HG03354 (cell line): ENCODE results near the gene QRICH2.
A peak's percentile ranks its signal among the peaks of the same experiment; 100 is the strongest.

Experiments
- ATAC-seq: cut with Tn5 transposase; IDR thresholded peaks from one replicate; pipeline ENCODE4 v1.9.1; 2021; ENCODE audit warnings: mild to moderate bottlenecking; ENCODE audit not compliant: unreplicated experiment, poor library complexity, severe bottlenecking

Gene QRICH2

DNA sequence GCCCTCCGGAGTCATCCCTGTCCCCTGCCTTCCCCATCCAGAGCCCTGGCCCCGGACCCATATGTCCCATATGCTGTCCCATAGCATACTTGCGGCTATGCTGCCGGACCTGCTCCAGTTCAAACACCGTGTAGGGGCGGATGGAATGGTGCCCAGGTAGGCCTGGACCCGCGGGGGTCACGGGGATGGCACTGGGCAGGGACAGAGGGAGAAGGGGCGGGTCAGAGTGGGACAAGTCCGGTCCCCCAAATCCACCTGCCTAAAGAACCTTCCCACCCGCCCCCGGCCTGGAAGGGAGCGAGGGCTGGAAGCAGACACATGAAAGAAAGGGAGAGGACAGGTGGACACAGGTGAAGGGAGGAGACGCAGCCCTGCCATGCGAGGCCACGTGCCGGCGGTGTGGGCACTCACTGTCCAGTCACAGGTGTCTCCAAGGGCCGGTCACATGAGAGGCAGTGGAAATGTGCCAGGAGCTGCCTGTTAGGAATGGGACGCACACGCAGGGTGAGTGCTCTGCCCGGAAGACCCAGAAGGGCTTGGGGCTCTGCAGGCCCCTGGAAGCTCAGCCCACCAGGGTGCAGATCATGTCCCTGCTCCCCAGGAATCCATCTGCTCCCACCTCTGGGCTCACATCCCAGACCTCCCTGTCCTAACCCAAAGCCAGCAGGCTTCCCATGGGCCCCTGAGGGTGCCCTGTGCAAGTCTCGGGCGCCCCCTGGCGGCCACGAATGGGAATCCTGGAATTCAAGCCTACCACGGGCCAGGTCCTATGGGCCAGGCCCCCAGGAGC is 28.9 kb downstream of the QRICH2 start:
- ATAC-seq, result no peak

- no peak for ATAC-seq
Observed at GRCh38 chr17:76278268-76278908, 29.7 kb downstream of the QRICH2 start.

GRCh38 chr17:76277300-76278267 is 30.5 kb downstream of the QRICH2 start:
- no peak for ATAC-seq

DNA sequence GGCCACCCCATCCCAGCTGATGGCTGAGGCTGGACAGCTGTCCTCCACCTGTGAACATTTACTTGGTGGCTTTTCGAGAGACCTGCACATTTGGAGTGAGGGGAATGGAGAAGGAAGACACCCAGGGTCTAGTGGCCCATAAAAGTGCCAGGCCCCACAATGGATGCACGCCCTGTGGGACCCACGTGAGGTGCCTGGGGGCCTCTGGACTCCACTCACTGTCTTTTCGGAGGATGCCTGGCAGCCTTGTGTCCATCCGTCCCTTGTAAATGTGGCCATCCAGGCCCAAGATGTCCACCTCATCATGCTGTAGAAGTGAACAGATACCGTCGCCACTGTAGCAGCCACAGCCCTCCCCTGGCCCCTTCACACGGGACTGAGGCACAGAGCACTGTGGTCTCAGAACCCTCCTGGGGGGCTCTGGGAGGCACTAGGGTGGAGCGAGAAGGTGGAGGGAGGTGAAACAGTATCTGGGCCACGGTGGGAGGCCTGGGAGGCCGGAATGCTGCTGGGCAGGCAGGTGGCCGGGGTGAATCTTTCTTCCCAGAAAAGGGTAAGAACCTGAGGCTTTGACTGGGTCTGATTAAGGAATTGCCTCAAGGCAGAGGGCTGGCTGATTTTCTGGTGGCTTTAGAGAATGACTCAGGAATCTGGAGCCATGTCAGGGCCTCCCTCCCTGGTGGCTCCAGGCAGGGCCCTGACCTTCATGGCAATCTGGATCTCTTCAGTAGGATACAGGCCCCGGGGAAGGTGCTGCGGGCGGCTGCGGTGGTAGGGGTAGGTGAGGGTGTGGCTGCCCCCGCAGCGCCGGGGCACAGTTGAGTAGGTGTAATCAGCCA is 31.4 kb downstream of the QRICH2 start:
- no peak for ATAC-seq

- no peak for ATAC-seq
Observed at GRCh38 chr17:76276069-76276431, 32.0 kb downstream of the QRICH2 start.

DNA sequence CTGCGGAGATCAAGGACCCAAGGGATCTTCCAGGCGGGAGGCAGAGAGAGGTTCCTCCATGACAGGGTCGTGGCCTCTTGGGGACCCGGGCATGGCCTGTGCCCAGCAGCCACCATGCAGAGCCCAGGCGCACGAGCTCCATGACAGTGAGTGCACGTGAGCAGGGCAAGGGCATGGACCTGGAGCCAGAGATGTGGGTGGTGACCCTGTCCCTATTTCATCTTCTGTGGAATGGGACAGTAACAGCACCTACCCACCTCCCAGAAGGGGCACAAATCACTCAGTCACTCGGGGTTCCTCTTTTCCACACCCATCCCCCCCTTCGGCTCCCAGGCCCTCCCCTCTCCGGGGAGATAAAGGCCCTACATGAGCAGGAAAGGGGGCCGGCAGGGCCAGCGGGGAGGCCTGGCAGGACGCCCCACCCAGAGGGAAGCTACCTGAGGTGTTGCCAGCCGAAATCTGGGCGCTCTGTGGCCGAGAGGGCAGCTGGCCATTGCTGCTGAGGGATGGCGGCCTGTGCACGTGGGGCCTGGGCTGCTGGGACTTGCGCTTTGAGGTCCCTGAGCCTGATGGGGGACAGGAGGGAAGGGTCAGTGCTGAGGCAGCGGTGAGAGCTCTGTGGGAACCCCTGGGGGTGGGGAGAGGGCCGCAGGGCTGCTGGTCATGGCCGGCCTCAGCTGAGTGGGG is 32.6 kb downstream of the QRICH2 start:
- ATAC-seq, result no peak

DNA sequence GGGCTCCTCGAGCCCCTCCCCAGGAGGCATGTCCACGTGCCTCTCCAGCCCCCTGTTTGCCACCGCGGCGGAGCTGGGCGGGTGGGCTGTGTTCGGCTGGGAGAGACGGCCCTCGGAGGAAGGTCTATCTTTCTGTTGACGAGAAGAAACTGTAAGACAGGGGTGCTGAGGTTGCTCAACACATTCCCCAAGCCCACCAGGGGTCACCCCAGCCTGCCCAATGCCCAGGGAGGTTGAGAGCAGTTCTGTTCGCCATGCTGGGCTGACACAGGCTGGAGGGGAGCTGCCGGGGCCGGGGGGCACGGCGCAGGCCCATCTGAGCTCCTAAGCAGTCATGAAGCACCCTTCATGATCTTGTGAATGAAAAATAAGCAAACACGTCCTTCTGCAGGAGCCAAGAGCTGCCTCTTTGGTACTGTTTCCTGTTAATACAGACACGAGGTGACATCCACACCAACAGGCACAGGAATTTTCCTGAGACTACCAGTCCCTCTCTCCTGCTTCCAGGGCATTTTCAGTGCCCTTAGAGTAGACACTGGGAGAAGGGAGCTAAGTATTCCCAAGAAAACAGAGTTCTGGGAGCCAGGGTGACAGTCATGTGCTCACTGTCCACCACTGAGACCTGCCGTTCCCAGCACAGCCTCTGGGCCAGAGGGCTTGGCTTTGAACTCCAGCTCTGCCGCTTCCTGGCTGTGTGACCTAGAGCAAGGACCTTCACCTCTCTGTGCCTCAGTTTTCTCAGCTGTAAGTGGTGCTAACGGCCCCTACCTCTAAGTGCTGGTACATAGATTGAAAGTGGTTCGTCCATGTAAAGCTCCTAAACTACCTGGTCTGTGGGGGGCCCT is 33.7 kb downstream of the QRICH2 start:
- no peak for ATAC-seq

- ATAC-seq, result no peak
Observed at GRCh38 chr17:76273445-76274111, 34.5 kb downstream of the QRICH2 start.

DNA sequence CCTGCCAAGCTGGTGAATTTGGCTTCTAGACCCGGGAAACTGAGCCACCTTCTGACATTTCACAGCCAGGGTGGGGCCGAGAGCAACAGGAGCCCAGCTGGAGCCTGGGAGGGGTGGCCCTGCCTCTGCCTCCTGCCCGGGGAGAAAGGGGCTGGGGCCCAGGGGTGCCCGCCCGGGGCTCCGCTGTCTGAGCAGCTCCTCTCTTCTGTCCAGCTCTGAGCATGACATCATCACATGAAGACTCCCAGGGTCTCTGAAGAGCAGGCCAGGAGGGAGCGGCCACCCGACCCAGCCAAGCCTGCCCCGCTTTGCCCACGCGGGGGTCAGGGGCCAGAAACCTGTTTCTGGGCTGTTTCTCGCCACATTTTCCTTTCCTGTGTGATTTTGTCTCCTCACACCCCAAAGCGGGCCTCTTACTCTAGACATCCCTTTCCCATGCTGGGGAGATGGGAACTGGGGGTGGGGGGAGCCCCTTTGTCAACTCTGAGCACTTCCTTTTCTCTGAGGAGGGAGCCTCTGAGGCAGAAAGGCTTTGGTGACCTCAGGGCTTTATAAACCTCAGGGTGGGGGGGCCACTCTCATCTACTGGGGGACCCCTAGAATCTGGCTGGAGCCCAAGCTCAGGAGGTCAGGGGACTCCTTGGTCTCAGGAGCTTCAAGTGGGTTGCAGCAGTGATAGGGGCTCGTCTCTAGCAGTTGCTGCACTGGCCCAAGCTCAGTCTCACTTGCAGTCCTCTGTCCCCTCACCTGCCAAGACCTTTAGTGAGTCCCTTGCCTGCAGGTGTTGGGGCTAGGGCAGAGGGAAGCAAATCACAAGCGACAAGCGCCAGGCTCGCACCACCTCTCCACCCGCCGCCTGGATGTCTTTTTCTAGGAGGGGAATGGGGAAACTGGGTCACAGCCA is 35.3 kb downstream of the QRICH2 start:
- ATAC-seq, result peak; percentile 20

DNA sequence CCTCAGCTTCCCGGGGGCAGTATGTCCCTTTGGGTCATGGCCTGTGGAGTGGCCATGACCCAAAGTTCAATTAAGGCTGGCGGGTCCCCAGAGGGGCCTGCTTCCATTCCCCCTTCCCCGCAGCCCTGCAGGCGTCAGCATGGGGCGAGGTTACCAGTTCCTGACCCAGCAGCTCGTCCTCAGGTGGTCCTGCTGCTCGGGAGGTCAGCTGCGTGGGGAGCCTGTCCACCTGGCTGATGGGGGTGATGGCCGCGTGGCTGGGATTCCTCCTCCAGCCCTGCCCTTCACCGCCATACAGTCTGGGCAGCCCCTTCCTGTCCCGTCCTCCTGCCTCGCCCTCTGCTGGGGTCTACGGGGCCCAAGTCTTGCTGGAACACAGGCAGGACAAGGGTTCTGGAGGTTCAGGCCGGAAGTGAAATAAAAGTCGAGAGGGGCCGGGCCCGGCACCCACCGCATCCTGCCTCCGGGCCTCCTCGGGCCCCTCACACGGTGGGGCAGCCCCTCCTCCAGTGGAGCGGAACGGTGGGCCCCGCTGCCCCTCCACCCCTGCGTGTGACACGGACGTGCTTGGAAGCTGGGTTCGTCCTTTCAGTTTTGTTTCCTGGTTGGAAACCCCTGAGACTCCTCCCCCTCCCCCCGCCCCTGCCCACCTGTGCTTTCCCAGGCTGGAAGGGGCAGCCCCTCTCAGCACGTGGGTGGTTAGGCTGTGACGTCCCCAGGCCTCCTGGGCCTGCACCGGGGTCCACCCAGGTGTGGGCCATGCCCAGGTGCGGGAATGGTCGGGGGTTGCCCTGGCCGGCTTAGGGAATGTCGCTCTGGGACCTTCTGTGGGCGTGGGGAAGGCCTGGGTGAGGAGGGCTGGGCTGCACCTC is 36.2 kb downstream of the QRICH2 start:
- peak; percentile 54 for ATAC-seq

DNA sequence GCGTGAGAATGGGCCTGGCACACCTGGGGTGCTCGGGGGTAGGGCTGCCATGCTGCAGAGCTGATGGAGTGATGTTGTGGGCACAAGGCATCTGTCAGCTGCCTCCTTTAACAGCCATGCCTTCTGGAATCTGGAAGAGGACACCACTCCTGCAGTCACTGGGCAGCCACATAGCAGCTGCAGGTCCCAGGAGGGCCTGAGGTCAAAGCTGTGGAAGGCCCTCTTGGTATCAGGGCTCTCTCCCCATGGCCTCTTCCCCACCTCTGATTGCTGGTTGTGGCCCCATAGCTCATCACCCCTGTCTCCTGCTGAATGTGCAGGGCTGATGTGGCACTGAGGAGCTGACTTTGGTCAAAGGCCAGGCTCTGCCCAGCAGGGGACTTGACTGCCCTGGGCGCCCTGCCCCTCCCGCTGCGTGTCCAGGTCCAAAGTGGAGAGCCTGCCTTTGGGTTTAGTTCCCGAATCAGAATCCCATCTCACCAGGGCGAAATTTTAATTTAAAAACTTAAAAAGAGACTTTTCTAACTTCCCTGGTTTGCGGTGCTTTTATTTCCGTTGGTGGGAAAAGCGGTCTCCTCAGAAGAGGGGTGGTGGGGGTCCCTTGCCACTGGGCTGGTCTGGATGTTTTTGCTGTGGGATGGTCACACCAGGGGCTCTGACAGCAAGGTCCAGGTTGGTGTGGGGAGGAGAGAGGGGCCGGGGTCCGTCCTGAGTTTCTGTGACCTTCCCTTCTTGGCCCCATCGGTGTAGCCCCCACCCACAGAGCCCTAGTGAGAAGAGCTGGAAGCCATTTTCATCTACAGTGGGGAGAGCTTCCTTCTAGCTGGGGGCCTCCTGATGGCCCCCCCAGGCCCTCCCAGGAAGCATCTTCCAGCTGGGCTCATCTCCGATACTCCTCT is 37.1 kb downstream of the QRICH2 start:
- ATAC-seq, result no peak

DNA sequence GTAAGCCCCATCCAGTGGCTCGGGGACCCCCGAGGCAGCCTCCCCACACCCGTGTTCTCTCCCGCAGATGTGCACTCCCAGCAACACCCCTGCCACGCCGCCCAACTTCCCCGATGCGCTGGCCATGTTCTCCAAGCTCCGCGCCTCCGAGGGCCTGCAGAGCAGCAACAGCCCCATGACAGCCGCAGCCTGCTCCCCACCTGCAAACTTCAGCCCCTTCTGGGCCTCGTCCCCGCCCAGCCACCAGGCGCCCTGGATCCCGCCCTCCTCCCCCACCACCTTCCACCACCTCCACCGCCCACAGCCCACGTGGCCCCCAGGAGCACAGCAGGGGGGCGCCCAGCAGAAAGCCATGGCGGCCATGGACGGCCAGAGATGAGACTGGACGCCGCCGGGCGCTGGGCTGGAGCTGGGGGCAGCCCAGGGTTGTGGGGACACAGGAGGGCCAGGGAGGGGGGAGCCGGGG is 37.9 kb downstream of the QRICH2 start:
- no peak for ATAC-seq

DNA sequence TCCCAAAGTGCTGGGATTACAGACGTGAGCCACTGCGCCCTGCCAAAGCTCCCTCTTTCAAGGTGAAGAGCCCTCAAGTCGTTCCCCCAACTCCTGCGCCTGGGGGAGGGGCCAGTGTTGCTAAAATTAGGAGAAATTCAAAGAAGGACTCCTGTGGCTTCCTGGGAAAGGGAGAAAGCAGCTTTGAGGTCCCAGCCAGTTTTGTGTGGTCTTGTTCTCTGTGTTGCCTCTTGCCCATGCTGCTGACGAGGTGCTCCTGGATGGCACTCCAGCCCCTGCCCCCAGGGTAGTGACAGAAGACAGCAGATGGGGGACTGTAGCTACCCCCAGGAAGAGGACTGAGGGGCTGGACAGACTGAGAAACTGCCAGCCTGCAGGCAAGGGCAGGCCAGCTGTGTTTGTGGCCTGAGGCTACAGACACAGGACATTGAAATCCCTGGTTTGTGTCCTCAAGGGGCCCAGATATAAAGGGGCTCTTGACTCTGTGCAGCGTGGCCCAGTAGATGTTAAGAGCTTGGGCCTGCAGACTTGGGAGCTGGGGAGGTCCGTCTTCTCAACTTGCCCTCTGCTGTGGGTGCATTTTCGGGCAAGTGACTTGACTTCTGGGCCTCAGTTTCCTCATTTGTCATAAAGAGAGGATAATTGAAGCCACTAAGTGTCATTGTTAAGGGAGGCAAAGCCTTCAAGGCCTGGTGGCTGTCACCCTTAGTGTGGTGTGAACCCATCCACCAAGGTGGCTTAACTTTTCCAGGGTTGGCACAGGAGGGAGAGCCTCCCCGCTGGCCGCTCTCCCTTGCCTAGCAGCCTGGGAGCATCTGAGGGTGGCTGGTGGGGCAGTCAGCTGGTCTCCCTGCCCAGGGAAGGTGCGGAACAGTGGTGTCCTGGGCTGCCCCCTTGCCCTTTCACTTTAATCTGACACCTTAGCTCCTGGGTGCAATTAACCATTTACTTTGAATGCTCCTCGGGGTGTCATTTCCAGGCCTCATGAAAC is 38.8 kb downstream of the QRICH2 start:
- no peak for ATAC-seq
